Activated T-helper 1 cell treated with anti-CD3 and anti-CD28 coated beads, Interleukin-2, amount 50 U/mL, for 16 hours (primary cell): ENCODE measurements around the gene TXNDC11.

Experiments
- DNase-seq, 2 donors: peaks; one replicate each; pipeline ENCODE4 v3.0.0-alpha.2; 2020; ENCODE audit warnings: low read depth in 1 of 2, low spot score in 1 of 2

Gene TXNDC11

GRCh38 chr16:11632455-11632939, 110.2 kb downstream of the TXNDC11 start:
- DNase-seq, result no peak

DNA sequence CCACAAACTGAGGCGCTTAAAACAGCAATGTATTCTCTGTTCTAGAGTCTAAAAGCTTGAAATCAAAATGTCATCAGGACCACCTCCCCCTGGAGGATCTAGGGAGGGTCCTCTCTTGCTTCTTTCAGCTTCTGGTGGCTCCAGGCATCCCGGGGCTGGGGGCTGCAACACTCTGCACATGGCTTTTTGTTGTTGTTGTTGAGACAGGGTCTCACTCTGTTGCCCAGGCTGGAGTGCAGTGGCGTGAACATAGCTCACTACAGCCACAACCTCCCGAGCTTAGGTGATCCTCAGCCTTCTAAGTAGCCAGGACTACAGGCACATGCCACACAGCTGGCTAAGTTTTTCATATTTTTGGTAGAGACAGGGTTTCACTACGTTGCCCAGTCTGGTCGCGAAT, 111.4 kb downstream of the TXNDC11 start:
- DNase-seq, result no peak

GRCh38 chr16:11630768-11631056, 111.9 kb downstream of the TXNDC11 start:
- DNase-seq, result no peak

- DNase-seq, result no peak
Measured at GRCh38 chr16:11630046-11630767, 112.5 kb downstream of the TXNDC11 start.
